Measurements from ENCODE around the gene USP44. TPM values are rescaled to one million over a fixed set of nuclear protein-coding genes. Genes with fewer than 3 reads are reported as not detected.
A peak's percentile ranks its signal among the peaks of the same experiment; 100 is the strongest.

The USP44 gene
- total RNA-seq, 2 donors from 2014 or later: 0.82 to 0.93 TPM

DNA sequence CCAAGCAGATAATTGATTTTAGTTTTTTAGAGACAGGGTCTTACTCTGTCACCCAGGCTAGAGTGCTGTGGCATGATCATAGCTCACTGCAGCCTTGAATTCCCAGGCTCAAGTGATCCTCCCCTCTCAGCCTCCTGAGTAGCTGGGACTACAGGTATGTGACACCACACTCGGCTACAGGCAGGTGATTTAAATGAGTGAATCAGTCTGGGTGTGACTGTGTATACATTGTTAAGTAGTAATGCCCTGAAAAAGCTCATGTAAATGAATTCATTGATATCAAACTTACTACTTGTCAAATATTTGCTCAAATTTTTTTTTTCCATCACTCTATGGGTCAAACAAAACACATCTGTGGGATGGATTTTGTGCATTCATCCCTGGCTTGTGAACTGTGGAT, 6.3 kb upstream of the USP44 start:
- H3K9me3 Mint-ChIP-seq: no peaks in the 10 kb centered on the region
- ATAC-seq (replicated peaks): no peak
- no peak overlapping the region for H3K27ac Mint-ChIP-seq
- H3K36me3 Mint-ChIP-seq (ENCODE audit: low read depth): no peaks in the 10 kb centered on the region
- no peak overlapping the region for H3K4me3 Mint-ChIP-seq
- no peaks in the 10 kb centered on the region for H3K4me1 Mint-ChIP-seq
- H3K27me3 Mint-ChIP-seq: peaks cover 3% of the 10 kb centered on the region

DNA sequence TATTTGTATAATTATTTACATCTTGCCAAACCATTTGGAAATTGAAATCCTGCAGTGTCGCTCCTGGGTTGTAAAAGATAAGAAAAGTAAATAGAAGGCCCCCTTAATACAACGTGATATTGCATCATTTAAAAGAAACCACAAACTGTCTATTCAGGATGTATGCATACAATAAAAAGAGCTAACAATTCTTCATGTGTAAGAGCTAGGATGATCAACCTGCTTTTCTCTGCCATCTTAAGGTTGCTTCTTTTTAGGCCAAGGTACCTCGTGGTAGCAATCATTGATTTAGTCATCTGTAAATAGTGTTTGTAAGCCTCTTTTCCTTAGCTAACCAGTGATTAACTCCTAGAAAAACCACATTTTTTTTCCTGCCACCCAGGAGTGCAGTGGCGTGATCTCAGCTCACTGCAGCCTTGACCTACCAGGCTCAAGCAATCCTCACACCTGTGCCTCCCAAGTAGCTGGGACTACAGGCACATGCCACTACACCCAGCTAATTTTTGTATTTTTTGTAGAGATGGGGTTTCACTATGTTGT, 3.3 kb upstream of the USP44 start:
- Mint-ChIP-seq H3K36me3 (ENCODE audit: low read depth) (no peaks in the 10 kb centered on the region), H3K4me3 (no peak overlapping the region), H3K4me1 (no peaks in the 10 kb centered on the region), H3K9me3 (no peaks in the 10 kb centered on the region), H3K27me3 (no peaks in the 10 kb centered on the region), H3K27ac (no peak overlapping the region)
- ATAC-seq (replicated peaks): no peak

DNA sequence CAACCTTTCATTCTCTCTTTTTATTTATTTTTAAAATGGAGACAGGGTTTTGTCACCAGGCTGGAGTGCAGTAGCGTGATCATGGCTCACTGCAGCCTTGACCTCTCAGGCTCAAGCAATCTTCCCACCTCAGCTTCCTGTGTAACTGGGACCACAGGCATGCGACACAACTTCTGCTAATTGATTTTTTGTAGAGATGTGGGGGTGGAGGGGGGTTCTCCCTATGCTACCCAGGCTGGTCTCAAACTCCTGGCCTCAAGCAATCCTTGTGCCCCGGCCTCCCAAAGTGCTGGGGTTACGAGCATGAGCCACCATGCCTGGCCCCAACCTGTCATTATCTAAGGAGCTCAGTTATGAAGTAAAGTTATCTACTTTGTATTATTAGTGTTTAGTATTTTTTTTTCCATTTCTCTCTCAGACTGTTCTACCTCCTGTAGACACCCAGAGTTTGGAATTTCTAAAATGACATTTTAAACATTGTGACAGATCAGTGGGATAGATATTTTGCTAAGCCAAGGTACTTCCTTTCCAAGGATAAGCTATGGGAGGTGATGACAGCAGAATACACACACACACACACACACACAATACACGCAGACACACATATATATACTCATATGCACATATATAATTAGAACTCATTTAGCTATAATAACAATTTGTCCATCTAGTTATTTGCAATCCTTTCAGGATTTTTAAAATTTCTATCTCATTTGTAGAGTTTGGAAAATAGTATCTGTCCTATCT, 2.1 kb upstream of the USP44 start:
- ATAC-seq (replicated peaks): no peak
- Mint-ChIP-seq H3K36me3 (ENCODE audit: low read depth) (no peaks in the 10 kb centered on the region), H3K27ac (no peak overlapping the region), H3K27me3 (no peaks in the 10 kb centered on the region), H3K4me3 (no peak overlapping the region), H3K4me1 (no peaks in the 10 kb centered on the region), H3K9me3 (no peaks in the 10 kb centered on the region)

DNA sequence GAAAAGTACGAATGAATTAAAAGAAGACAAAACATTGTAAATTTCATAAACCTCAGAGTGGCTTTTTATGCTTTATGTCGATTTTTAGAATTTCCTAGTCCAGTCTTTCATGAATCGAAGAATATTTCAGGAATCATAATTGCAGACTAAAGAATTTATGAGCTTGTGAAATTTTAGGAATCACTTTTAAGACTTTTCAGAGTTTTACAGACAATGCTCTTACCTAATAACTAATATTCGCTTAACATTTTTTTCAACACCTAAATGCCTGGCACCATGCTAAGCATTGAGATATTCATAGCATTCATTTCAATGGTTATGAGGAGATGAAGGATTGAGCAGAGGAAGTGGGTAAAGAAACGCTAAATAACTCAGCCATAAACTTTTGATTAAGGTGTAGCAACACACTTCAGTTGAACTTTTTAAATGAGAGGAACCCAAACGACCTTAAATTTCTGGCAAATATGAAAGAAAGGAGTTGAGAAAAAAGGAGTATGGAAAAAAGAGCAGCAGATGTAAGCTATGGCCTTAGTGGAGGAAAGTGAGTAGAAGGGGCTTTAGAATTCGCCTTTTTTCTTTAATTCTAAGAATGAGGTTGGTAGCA, 739 bp upstream of the USP44 start:
- Mint-ChIP-seq H3K9me3 (no peaks in the 10 kb centered on the region), H3K36me3 (ENCODE audit: low read depth) (no peaks in the 10 kb centered on the region), H3K27ac (no peak overlapping the region), H3K4me3 (peak overlapping the region; percentile 9), H3K27me3 (peaks cover 5% of the 10 kb centered on the region), H3K4me1 (no peaks in the 10 kb centered on the region)
- no peak for ATAC-seq (replicated peaks)

DNA sequence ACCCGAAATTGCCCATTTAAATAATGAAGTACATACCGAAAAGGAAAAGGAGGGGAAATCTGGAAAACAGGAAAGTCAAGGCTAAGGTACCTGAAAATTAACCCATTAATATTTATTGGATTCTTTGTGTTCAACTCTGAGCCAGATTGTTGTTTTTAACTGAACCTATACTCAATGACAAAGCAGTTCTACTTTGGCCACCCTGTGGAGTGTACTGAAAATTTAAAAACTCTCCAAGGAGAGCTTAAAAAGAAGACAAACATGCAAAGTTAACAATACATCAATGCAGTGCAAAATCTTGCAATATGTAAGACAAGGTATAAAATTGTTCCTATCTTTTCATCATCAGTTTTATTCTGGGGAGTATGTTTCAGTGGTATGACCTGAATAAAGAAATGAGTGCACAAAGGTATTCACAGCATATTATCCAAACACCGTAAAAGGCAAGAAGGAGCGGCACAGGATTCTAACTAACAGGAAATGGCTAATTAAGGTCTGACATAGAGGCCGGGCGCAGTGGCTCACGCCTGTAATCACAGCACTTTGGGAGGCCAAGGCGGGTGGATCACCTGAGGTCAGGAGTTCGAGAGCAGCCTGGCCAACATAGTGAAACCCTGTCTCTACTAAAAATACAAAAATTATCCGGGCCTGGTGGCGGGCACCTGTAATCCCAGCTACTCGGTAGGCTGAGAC, 1.7 kb downstream of the USP44 start:
- Mint-ChIP-seq H3K27ac (no peak overlapping the region), H3K4me1 (no peaks in the 10 kb centered on the region), H3K27me3 (peaks cover 8% of the 10 kb centered on the region), H3K4me3 (peak overlapping the region; percentile 83), H3K36me3 (ENCODE audit: low read depth) (no peaks in the 10 kb centered on the region), H3K9me3 (no peaks in the 10 kb centered on the region)
- no peak for ATAC-seq (replicated peaks)

DNA sequence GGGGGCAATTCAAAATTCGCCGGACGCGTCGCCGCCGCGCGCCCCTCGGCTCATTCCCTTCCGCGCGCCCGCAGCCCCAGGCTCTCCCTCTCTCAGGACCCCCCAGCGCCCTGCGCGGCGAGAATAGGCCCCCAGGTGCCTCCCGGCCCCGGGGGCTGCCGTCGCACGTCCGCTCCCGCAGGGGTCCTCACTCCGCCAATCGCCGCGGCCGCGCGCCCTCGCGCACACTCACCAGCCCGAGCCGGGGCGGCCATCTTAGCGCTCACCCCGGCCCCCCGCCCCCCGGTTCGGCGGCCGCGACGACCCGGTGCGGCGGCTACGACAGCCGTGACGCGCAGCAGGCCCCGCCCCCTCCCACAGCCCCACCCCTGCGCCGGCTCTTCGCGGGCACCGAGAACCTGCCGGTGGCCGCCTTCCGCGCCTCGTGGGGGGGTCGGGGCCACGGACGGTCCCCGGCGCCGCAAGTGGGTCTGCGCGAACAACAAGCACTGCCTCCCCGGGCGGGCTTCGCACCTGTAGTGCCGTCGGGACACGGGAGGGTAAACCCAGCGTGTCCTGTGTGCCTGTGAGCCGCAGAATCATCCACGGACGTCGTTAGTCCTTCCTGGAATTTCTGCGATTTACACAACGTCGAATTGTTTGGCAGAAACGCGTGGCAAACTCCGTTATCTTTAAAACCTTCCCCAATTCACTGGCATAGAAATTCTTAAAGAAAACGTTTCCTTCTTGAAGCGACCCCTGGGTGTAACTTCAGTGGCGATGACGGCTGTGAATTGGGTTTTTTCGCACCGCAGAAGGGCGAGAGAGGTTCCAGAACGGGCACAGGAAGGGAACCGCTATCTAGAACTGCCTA, 2.5 kb downstream of the USP44 start:
- Mint-ChIP-seq H3K9me3 (no peaks in the 10 kb centered on the region), H3K27me3 (peaks cover 8% of the 10 kb centered on the region), H3K4me3 (peak overlapping the region; percentile 83), H3K27ac (no peak overlapping the region), H3K4me1 (no peaks in the 10 kb centered on the region), H3K36me3 (ENCODE audit: low read depth) (no peaks in the 10 kb centered on the region)
- peak; percentile 87 for ATAC-seq (replicated peaks)

DNA sequence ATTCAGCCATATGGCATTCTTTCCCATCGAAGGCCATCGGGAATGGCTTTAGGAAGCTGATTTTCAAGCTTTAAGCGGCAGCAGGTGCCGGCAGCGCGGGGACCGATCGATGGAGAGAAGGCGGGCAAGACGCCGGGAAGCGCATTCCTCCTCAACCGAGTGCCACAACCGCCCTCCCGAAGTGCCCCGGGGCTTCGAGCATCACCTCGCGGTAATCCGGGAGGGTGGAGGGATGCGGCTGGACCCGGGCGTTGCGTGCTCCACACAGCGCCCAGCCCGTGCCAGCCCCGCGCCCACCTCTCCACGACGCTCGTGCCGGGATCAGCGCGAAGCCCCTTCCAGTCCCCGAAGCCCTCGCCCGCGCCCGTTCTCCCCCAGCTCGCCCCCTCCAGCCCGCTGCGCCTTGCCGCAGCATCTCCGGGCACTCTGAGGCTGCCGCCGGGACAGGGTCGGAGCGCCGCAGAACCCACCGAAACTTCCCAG, 3.2 kb downstream of the USP44 start:
- H3K4me3 Mint-ChIP-seq: peak overlapping the region; percentile 83
- no peaks in the 10 kb centered on the region for H3K4me1 Mint-ChIP-seq

DNA sequence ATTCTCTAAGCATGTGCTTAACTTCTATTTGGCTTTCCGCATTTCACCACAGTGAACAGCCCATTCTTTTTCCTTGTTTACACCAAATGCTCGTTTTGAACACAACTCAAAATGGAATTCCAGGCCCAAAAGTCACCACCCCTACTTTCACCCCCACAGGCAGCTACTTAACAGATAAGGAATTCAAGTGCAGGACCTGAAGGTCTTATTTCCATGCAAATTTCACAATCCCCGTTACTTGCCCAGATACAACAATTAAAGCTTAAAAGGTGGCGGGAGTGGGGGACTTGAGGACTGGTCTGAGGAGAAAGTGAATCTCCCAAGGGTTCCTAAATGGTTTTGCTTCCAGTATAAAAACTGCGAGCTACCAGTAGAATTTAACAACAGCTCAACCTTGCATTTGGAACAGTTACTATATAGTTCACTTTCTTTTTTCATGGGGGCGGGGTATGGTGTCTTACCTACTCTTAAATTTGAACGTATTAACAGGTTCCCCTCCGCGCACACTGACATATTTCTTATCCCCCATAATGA, 3.7 kb downstream of the USP44 start:
- H3K4me1 Mint-ChIP-seq: no peaks in the 10 kb centered on the region
- no peaks in the 10 kb centered on the region for H3K36me3 Mint-ChIP-seq (ENCODE audit: low read depth)
- peak; percentile 14 for ATAC-seq (replicated peaks)
- no peaks in the 10 kb centered on the region for H3K9me3 Mint-ChIP-seq
- H3K27me3 Mint-ChIP-seq: peaks cover 8% of the 10 kb centered on the region
- H3K27ac Mint-ChIP-seq: peak overlapping the region; percentile 8
- peak overlapping the region; percentile 83 for H3K4me3 Mint-ChIP-seq

More for the DNA sequence above, 3.2 kb downstream of the USP44 start:
- ATAC-seq (replicated peaks): peak; percentile 58
- H3K36me3 Mint-ChIP-seq (ENCODE audit: low read depth): no peaks in the 10 kb centered on the region
- peak overlapping the region; percentile 8 for H3K27ac Mint-ChIP-seq
- H3K9me3 Mint-ChIP-seq: no peaks in the 10 kb centered on the region
- peaks cover 8% of the 10 kb centered on the region for H3K27me3 Mint-ChIP-seq

DNA sequence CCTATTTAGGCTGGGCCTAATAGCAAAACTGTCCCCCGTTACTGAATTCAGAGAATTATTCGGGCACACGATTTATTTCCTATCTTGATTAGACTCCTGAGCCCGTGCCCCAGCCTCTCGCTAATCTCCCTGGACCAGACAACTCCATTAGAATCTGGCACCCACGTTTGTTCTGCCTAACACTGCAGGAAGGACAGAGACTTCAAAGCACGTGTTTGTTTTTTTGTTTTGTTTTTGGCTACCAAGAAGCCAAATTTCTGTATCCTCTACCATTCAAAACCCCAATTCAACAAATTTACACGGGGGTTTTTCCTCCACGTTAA, 4.8 kb downstream of the USP44 start:
- Mint-ChIP-seq H3K36me3 (ENCODE audit: low read depth) (no peaks in the 10 kb centered on the region), H3K27ac (no peak overlapping the region), H3K27me3 (peaks cover 8% of the 10 kb centered on the region), H3K4me3 (no peak overlapping the region), H3K4me1 (no peaks in the 10 kb centered on the region), H3K9me3 (no peaks in the 10 kb centered on the region)
- ATAC-seq (replicated peaks): no peak

DNA sequence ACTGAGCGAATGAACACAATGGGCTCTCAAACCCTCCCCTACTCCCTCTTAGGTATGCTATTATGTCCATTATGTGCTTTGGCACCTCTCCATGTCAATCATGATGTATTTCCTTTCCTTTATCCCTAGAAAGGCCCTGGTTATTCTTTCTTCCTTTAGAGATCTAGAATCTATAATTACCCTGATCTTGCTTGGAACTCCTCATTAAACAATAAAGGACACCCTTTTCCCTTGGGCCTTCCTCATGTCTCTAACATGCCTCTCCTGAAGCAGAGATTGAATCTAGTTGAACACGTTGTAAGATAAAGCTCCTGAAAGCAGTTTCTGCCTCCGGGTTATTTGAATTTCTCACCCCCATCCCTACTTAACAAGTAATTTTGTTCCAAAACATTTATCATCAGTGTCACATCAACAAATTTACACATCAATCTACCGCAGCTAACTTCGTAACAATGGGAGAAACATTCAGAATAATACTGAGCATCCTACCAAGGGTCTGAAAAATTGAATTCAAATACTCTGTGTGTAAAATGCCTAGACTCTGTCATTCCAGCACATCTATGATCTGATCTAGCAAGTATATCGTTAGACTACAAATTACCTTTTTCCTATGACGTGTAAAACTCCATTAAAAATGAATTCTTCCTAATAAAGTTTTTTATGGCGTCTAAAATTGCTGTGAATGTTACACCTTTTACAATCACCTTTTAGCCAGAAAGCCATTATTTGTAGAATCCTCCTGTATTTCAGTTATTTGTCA, 5.4 kb downstream of the USP44 start:
- Mint-ChIP-seq H3K9me3 (no peaks in the 10 kb centered on the region), H3K27me3 (peaks cover 8% of the 10 kb centered on the region), H3K27ac (no peak overlapping the region), H3K36me3 (ENCODE audit: low read depth) (no peaks in the 10 kb centered on the region), H3K4me3 (no peak overlapping the region), H3K4me1 (no peaks in the 10 kb centered on the region)
- no peak for ATAC-seq (replicated peaks)

DNA sequence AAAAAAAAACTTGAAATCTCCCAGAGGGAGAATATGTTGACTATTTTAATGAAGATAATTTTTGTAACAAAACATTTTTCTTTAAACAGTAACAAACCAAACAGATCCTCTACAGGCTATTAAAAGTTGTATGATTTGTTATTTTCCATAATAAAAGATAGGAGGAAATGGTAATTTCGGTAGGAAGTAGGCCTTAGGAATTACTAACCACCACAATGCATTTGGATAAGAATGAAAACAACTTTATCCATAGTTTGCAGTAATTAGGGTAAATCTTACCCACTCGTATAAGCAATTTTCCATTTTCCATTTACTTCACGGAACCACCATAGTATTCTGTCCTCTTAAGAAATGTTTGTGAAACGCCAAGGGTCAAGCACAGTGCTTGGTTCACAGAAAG, 6.0 kb downstream of the USP44 start:
- no peak overlapping the region for H3K4me3 Mint-ChIP-seq
- H3K4me1 Mint-ChIP-seq: no peaks in the 10 kb centered on the region

DNA sequence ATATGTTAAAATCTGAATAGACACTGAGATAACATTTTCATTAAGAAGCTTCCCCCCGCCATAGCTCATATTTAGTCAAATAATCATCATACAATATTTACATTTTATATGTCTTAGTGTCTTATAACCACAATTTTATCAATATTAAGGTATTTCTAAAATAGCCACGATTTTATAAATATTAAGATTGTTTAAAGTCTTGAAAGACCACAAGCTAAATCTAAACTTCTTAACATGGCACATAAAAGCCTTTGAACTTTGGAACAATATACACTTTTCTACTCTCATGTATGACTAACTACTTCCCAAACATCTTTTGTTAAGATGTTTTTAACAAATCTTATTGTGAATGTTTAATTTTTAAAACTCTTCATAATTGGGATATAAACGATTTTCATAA, 6.5 kb downstream of the USP44 start:
- ATAC-seq (replicated peaks): no peak
- Mint-ChIP-seq H3K36me3 (ENCODE audit: low read depth) (no peaks in the 10 kb centered on the region), H3K4me3 (no peak overlapping the region), H3K4me1 (no peaks in the 10 kb centered on the region), H3K27me3 (peaks cover 8% of the 10 kb centered on the region), H3K9me3 (no peaks in the 10 kb centered on the region), H3K27ac (no peak overlapping the region)

More for the DNA sequence above, 6.0 kb downstream of the USP44 start:
- no peaks in the 10 kb centered on the region for H3K36me3 Mint-ChIP-seq (ENCODE audit: low read depth)
- peaks cover 8% of the 10 kb centered on the region for H3K27me3 Mint-ChIP-seq
- H3K9me3 Mint-ChIP-seq: no peaks in the 10 kb centered on the region
- no peak overlapping the region for H3K27ac Mint-ChIP-seq
- ATAC-seq (replicated peaks): no peak

DNA sequence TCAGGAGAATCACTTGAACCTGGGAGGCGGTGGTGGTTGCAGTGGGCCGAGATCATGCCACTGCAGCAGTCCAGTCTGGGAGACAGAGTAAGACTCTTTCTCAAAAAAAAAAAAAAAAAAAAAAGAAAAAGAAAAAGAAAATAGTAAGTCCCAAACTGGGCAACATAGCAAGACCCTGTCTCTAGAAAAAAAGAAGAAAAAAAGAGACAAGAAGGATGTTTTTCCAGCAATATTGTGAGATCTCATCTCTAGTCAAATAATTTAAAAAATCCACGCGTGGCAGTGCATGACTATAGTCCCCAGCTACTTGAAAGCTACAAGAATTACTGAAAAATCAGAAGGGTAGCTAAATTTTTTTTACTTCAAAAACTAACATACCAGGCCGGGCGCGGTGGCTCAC, 8.0 kb downstream of the USP44 start:
- peaks cover 8% of the 10 kb centered on the region for H3K27me3 Mint-ChIP-seq
- ATAC-seq (replicated peaks): no peak
- no peaks in the 10 kb centered on the region for H3K4me1 Mint-ChIP-seq
- no peak overlapping the region for H3K27ac Mint-ChIP-seq
- no peaks in the 10 kb centered on the region for H3K9me3 Mint-ChIP-seq
- no peak overlapping the region for H3K4me3 Mint-ChIP-seq
- no peaks in the 10 kb centered on the region for H3K36me3 Mint-ChIP-seq (ENCODE audit: low read depth)

Data from activated T-helper 17 cell treated with anti-CD3 and anti-CD28 coated beads, Interleukin-2, amount 50 U/mL, for 72 hours (primary cell).